HG03521 (cell line): ENCODE results near the gene CALCOCO2.
A peak's percentile ranks its signal among the peaks of the same experiment; 100 is the strongest.
"Not testable (repeated sequence)": the region's sequence is repeated elsewhere in the genome, so short reads cannot be mapped to it uniquely, and the experiment has no call there.

Source experiments
- ATAC-seq: cut with Tn5 transposase; IDR thresholded peaks from one replicate; pipeline ENCODE4 v1.9.1; 2021; ENCODE audit warnings: mild to moderate bottlenecking, moderate library complexity; ENCODE audit not compliant: unreplicated experiment

CALCOCO2 gene, protein sequence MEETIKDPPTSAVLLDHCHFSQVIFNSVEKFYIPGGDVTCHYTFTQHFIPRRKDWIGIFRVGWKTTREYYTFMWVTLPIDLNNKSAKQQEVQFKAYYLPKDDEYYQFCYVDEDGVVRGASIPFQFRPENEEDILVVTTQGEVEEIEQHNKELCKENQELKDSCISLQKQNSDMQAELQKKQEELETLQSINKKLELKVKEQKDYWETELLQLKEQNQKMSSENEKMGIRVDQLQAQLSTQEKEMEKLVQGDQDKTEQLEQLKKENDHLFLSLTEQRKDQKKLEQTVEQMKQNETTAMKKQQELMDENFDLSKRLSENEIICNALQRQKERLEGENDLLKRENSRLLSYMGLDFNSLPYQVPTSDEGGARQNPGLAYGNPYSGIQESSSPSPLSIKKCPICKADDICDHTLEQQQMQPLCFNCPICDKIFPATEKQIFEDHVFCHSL

GRCh38 chr17:48830840-48831548 lies at the start of gene CALCOCO2:
Gene CALCOCO2, plus strand, starts transcription at chr17:48831035. Its CDS starts 10,673 bp downstream, at chr17:48841708.
- peak; percentile 86 for ATAC-seq

GRCh38 chr17:48787828-48788227 lies 43.0 kb upstream of the CALCOCO2 start:
- no peak for ATAC-seq

DNA sequence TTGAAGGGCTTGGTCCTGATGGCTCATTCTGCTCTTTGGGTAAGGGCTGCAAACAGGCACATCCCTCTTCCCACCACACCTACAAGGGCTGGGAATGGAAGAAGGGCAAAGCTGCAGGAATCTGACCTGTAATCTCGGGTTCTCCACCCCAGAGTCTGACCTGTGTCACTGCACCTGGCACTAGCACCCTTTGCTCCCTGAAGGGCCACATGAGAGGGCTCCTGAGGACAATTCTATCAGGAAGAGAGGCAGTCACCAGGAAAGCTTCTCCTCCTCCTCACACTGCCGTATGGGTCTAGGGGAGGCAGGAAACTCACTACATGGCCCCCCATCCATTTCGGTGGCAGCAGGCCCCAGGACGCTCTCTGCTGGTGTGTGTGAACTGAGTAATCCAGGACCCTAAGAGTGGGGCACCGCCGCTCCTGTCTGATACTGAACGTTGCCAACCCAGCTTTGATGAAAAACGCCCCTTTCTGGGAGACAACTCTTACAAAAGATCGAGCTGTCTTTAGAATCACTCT lies 40.2 kb upstream of the CALCOCO2 start:
- ATAC-seq = no peak

DNA sequence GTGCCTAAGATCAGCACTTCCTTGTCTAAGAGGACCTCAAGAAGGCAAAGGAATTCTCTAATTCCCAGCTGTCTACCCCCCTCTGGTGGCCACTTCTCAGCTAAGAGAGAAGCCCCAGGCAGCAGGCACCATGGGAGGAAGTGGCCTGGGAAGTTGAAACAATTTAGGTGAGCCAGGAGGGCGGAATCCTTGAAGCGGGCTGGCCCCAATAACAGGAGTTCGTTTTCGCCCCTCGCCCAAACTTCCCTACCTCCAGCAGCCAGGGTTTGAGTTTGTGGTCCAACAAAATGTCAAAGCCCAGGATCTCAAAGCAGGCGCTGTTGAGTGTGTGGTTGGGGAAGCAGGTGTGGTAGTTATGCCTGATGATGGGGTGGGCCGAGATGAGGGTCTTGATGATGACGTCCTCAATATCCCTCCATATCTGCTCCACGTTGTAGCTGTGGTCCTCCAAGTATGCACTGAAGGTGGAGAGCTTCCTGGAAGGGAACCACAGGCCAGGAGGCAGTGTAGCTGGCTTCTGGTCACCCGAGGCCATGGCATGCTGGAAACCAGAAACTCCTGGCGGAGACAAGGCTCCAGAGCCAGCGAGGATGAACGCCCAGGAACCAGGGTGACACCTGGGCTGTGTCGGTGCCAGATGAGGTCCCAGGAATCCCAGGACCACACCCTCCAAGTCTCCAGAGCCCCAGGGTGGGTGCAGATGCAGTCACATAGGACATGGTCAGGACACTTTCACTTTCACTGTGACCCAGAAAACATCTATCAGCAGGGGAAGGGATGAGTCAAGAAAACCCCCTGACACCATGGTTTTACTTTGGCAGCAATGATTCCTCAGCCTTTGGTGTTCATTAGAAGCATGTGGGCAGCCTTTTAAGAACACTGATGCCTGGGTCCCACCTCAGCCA lies 39.5 kb upstream of the CALCOCO2 start:
- peak; percentile 45 for ATAC-seq

- no peak for ATAC-seq
Measured at GRCh38 chr17:48792033-48792798, 38.6 kb upstream of the CALCOCO2 start.

DNA sequence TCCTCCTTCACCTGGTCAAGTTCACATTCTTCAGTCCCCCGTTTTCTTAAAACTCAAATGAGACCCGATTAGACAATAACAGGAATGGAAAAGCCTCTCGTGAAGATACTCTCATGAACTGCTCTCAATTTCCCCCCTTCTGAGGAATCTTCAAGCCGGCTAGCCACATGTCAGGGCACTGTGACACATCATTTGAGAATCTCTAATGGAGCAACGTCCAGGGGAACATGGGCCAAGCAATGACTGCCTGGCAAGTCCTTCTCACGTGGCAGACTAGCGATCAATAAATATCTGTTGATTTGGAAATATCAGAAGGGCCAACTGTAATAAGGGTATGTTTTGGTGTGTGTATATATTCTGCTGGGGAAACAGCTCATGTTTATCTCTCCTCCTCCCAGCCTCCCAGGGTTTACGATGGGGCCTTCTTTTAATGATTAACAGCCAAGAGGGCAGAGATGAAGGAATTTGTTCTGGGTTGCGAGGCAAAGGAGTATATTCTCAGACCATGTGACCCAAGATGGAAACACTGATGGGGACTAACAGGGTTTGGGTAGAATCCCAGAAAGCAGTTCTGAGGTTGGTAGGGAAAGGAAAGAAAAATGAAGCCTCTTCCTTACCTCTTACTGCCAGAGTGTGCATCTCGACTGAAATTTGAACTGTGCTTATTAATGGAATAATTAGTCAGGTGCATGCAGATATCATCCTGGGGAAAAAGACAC lies 35.2 kb upstream of the CALCOCO2 start:
- ATAC-seq = no peak

GRCh38 chr17:48796163-48796522 lies 34.7 kb upstream of the CALCOCO2 start:
- not testable (repeated sequence) for ATAC-seq

DNA sequence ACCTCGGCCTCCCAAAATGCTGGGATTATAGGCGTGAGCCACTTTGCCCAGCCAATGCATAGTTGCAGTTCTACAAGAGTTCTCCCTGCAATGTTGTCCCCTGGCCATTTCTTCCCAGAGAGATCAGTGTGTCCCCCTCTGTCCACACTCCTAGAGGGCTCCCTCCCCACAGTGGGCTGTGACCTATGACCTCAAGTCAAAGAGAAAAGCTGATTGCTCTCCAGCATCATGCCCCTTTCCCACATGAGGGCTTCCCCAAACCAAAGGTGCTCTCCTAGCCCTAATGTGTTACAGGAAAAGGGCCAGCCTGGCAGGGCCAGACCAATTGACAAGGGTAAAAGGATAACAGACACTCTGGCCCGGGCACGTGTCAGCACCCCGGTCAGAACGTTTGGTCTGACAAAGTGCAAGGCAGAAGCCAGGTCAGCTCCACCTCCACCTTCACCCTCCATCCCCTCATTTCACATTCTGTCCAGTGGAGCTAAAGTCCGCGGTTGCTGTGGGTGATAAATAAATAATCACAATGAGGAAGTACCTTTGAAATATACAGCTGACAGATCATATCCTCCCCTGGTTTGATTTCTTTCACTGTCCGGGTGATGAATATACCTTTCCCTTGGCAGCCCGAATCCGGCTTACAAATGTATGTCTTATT lies 31.6 kb upstream of the CALCOCO2 start:
- ATAC-seq = no peak

DNA sequence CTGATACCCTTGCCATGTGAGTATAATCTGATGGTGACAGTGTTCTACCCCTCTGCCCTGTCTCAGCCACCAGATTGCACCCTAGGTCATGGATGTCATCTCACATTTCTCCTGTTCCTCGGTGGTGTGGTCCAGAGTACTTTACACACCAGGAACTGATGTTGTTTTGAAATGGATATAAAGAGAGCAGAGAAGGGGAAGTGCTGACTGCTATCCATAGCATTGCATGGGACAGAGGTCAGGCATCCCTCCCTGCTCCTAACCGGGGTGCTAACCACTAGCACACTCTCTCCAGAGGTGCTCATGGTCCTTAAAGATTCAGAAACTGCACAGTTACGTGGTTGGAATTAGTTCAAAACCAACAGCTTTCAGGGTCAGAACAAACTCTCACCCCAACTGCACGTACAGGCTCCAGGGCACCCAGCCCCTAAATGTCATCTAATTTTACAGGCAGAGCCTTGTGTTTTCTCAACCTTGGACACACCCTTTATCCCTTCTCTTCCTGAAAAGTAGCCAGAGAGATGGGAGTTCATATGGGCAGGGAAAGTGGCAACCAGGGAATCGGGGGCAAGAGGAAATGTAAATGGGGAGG lies 30.1 kb upstream of the CALCOCO2 start:
- ATAC-seq = no peak

DNA sequence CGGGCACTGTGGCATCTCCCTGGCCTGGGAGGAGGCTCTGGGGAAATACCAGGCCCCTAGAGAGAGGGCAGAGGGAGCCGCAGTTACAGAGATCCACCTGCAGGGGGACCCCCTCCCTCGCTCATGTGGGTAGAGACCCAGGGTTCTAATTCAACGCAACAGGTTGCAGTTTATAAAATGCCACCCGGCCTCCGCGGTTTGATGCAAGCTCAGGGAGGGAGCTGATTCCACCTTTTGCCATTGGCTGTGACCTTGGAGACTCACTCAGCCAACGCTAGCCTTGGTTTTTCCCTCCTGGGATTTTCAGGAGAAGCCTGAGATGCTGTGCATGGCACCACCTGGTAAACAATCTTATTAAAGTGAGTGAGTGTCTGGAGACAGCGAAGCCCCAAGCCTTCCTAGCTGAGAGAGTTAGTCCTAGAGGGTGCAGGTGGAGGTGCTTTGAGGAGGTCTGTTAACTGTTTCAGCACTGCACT lies 25.9 kb upstream of the CALCOCO2 start:
- ATAC-seq = no peak

- no peak for ATAC-seq
Measured at GRCh38 chr17:48809182-48809581, 21.7 kb upstream of the CALCOCO2 start.

DNA sequence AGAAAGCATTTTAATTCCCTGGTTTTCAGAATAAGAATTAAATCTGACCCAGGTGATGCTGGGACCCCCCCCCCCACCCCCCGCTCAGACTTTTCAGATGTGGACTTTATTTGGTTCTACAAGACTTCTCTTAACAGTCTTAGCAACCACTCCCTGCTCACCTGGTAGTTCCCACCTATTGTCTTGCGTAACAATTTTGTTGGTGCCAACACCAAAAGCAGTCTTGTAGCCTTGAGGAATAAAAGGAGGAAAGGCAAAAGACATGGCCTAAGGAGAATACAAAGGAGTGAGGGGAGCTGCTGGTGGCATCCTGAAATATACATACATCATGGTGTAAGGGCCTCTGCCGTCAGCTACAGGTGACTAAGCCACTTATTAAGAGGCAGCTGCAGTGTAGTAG lies 18.8 kb upstream of the CALCOCO2 start:
- no peak for ATAC-seq

- no peak for ATAC-seq
Measured at GRCh38 chr17:48814504-48814903, 16.3 kb upstream of the CALCOCO2 start.

DNA sequence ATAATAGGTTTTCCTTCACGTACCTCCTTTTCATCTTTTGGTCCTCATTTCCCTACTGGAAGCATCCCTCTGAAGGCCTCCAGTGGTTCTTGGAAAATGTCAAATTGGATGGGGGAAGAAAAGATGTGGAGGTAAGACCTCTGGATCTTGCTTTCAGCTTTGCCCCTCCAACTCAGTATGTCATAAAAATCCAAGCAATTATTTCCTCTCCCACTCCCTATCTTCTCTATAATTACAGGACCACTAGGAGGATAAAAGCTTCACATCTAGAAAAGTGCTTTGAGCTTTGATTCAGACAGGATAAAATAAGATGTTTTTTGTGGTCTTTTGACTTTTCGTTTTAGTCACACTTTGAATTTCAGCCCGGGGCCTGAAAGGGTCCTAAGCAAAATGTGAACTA lies 15.5 kb upstream of the CALCOCO2 start:
- no peak for ATAC-seq

GRCh38 chr17:48816438-48816773 lies 14.4 kb upstream of the CALCOCO2 start:
- no peak for ATAC-seq

- ATAC-seq = no peak
Measured at GRCh38 chr17:48816774-48817590, 13.9 kb upstream of the CALCOCO2 start, which contains the start of gene TTLL6. Gene TTLL6, minus strand, starts transcription at chr17:48817229. Its CDS starts 157 bp downstream, at chr17:48817072.

DNA sequence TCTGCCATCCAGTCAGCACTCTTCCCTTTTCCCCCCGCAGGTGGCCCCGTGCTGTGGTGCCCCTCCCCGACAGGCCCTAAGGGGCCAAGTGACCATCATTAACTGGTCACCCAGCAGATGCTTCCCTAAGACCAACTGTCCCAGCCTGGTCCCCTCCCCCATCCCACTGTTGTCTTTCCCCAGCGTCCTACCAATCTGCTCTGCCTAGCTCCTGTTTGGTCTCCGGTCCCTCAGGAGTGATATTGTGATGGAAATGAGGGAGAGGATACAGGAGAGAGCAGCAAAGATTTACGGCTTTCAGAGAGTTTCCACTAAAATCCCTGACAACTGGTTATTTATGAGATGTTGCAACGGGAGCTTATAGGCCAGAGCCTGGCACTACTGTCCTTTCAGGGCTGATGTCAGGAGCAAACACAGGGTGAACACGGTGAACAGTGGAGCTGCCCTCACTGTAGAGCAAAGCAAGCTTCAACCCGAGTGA lies 12.4 kb upstream of the CALCOCO2 start:
- ATAC-seq = no peak

- ATAC-seq = no peak
Measured at GRCh38 chr17:48819466-48819865, 11.4 kb upstream of the CALCOCO2 start.
